DOHH2 (cell line): ENCODE data around the gene HOATZ.

Experiments used
- CTCF ChIP-seq: fragments of 200-600 bp; sonication (generic); IDR thresholded peaks from one replicate; pipeline ENCODE4 v1.5.1; 2014; ENCODE audit warnings: antibody characterized with exemption, mild to moderate bottlenecking, low read depth, low read length; ENCODE audit not compliant: poor library complexity, severe bottlenecking
- EZH2phosphoT487 ChIP-seq: fragments of 200-600 bp; sonication (generic); IDR thresholded peaks from 2 replicates; pipeline ENCODE4 v1.6.1; 2017; ENCODE audit warnings: borderline replicate concordance, mild to moderate bottlenecking, antibody characterized with exemption, low read length, moderate library complexity, mixed read lengths

GRCh38 chr11:111530091-111530490 lies 15.5 kb downstream of the HOATZ start:
- TF ChIP-seq CTCF (no peak), EZH2phosphoT487 (no peak)
